GM19023 (cell line): ENCODE data around the gene BICDL2.

Experiments
- ATAC-seq: cut with Tn5 transposase; IDR thresholded peaks from one replicate; pipeline ENCODE4 v1.9.1; 2021; ENCODE audit warnings: mild to moderate bottlenecking, moderate library complexity; ENCODE audit not compliant: unreplicated experiment

Gene BICDL2

GRCh38 chr16:3012828-3013420 lies 23.8 kb downstream of the BICDL2 start, which contains the start of gene CLDN9:
Gene CLDN9, plus strand, starts transcription at chr16:3012923. Its CDS starts 440 bp downstream, at chr16:3013363.
- no peak for ATAC-seq

GRCh38 chr16:3012246-3012645 lies 24.5 kb downstream of the BICDL2 start:
- ATAC-seq: no peak

- no peak for ATAC-seq
Observed at GRCh38 chr16:3010510-3010909, 26.2 kb downstream of the BICDL2 start.

GRCh38 chr16:3009568-3010390 lies 27.0 kb downstream of the BICDL2 start:
- no peak for ATAC-seq

GRCh38 chr16:3008690-3009037 lies 28.1 kb downstream of the BICDL2 start:
- ATAC-seq: no peak

GRCh38 chr16:3007957-3008689 lies 28.6 kb downstream of the BICDL2 start:
- no peak for ATAC-seq

- no peak for ATAC-seq
Observed at GRCh38 chr16:3007059-3007956, 29.4 kb downstream of the BICDL2 start.

- ATAC-seq: no peak
Observed at GRCh38 chr16:3004781-3005284, 31.9 kb downstream of the BICDL2 start.

GRCh38 chr16:3004319-3004718 lies 32.4 kb downstream of the BICDL2 start:
- ATAC-seq: peak; percentile 7

GRCh38 chr16:3003582-3004270 lies 33.0 kb downstream of the BICDL2 start:
- peak; percentile 95 for ATAC-seq

GRCh38 chr16:3001316-3001715 lies 35.4 kb downstream of the BICDL2 start:
- no peak for ATAC-seq

- no peak for ATAC-seq
Observed at GRCh38 chr16:3000540-3000939, 36.2 kb downstream of the BICDL2 start.

GRCh38 chr16:2999929-3000328 lies 36.8 kb downstream of the BICDL2 start:
- no peak for ATAC-seq

GRCh38 chr16:2996298-2996697 lies 40.4 kb downstream of the BICDL2 start:
- ATAC-seq: no peak

GRCh38 chr16:2992383-2993081 lies 44.2 kb downstream of the BICDL2 start:
- no peak for ATAC-seq

GRCh38 chr16:2991566-2992261 lies 45.0 kb downstream of the BICDL2 start:
- ATAC-seq: no peak

GRCh38 chr16:2990891-2991290 lies 45.9 kb downstream of the BICDL2 start:
- no peak for ATAC-seq

GRCh38 chr16:2988590-2989099 lies 48.1 kb downstream of the BICDL2 start:
- no peak for ATAC-seq

GRCh38 chr16:2987833-2988232 lies 48.9 kb downstream of the BICDL2 start:
- no peak for ATAC-seq
